Esophagus muscularis mucosa (tissue), 3 donors: Measurements from ENCODE around the gene KLHL10.

Source experiments
- POLR2AphosphoS5 ChIP-seq, 2 donors: sonication (generic); formaldehyde crosslinking; IDR thresholded peaks; one replicate each; pipeline ENCODE4 v1.6.1; 2017; ENCODE audit warnings: antibody characterized with exemption in 2 of 2
- TF ChIP-seq, protein P1 (sequence below), 3 experiments: fragments of 200-600 bp in 2 of 3; fragments of 450-650 bp in 1 of 3; sonication (generic) in 2 of 3; IDR thresholded peaks; one replicate each; pipeline ENCODE4 v1.5.1; 2017 to 2019; ENCODE audit warnings: antibody characterized with exemption in 3 of 3, mild to moderate bottlenecking in 2 of 3, moderate library complexity in 1 of 3

DNA sequence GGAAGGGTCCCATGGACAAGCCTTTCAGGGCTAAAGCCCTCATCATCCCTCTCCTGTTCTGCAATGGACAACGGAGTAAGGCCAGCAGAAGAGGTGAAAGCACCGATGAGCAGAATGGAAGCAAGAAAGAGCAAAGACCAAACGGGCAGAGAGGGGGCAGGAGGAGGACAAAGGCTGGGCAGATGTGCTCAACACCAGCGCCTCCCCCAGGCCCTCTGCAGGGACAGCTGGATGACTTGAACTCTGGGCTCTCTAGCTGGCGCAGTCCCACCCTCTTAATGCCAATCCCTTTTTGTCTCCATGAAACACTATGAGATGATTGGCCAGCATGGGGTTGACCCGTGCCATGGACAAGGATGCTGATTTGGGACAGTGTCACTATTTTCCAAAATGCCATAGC is 59.1 kb downstream of the KLHL10 start:
- no peak for TF ChIP-seq POLR2AphosphoS5 (IDR thresholded peaks at IDR 0.05)
- TF ChIP-seq, protein P1, sequence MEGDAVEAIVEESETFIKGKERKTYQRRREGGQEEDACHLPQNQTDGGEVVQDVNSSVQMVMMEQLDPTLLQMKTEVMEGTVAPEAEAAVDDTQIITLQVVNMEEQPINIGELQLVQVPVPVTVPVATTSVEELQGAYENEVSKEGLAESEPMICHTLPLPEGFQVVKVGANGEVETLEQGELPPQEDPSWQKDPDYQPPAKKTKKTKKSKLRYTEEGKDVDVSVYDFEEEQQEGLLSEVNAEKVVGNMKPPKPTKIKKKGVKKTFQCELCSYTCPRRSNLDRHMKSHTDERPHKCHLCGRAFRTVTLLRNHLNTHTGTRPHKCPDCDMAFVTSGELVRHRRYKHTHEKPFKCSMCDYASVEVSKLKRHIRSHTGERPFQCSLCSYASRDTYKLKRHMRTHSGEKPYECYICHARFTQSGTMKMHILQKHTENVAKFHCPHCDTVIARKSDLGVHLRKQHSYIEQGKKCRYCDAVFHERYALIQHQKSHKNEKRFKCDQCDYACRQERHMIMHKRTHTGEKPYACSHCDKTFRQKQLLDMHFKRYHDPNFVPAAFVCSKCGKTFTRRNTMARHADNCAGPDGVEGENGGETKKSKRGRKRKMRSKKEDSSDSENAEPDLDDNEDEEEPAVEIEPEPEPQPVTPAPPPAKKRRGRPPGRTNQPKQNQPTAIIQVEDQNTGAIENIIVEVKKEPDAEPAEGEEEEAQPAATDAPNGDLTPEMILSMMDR (IDR thresholded peaks at IDR 0.05) = no peak
